Measurements from ENCODE around the gene BCL7A.

BCL7A gene

DNA sequence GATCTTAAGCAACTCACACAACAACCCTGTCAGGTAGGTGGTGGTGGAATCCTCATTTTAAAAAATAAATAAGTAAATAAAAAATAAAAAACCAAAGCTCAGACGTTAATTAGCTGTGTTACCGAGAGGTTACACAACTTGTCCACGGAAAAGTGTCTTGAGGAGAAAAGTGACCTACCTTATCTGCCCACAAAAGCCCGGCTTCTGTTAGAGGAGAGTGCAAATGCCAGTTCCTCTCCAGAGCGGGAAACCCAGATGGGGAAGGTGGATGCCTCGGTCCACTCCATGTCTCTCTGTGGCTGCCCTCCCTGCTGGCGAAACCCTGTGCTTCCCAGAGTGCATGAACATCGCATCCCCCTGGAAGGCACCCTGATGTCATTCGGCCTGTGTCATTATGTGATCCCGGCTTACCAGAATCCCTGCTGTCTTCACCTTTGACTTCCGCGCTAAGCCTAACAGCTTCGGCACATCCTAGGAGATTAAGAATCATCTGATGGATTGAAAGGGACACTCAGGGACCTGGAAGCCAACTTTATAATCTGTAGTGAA, 63.2 kb downstream of the BCL7A start:
- no peak overlapping the region for H3K4me3 ChIP-seq (replicated peaks in 1 of 2; ENCODE audit: low read depth in 2 of 2, low read length in 2 of 2)
- DNase-seq (ENCODE audit: low read depth in 2 of 2), result no peak
- TF ChIP-seq, protein P1, sequence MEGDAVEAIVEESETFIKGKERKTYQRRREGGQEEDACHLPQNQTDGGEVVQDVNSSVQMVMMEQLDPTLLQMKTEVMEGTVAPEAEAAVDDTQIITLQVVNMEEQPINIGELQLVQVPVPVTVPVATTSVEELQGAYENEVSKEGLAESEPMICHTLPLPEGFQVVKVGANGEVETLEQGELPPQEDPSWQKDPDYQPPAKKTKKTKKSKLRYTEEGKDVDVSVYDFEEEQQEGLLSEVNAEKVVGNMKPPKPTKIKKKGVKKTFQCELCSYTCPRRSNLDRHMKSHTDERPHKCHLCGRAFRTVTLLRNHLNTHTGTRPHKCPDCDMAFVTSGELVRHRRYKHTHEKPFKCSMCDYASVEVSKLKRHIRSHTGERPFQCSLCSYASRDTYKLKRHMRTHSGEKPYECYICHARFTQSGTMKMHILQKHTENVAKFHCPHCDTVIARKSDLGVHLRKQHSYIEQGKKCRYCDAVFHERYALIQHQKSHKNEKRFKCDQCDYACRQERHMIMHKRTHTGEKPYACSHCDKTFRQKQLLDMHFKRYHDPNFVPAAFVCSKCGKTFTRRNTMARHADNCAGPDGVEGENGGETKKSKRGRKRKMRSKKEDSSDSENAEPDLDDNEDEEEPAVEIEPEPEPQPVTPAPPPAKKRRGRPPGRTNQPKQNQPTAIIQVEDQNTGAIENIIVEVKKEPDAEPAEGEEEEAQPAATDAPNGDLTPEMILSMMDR (IDR thresholded peaks at IDR 0.05; ENCODE audit: low read depth, low read length), result no peak

DNA sequence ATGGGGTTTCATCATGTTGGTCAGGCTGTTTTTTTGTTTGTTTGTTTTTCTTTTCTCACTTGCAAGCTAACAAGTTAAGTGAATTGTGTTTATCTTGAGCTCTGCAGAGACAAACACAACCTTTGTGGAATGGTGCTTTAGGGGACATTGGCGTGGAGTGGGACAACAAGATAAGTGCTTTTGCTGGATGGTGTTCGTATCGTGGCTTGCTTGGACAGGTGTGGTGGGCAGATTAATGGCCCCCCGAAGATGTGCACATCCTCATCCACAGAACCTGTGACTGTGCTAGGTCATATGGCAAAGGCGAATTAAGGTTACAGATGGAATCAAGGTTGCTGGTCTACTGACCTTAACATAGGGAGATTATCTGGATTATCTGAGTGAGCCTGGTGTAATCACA, 63.9 kb downstream of the BCL7A start:
- TF ChIP-seq, protein P1 (IDR thresholded peaks at IDR 0.05; ENCODE audit: low read depth, low read length), result no peak
- H3K4me3 ChIP-seq (replicated peaks in 1 of 2; ENCODE audit: low read depth in 2 of 2, low read length in 2 of 2), result no peak overlapping the region
- no peak for DNase-seq (ENCODE audit: low read depth in 2 of 2)

- H3K4me3 ChIP-seq (replicated peaks in 1 of 2; ENCODE audit: low read depth in 2 of 2, low read length in 2 of 2), result no peak overlapping the region
- TF ChIP-seq, protein P1 (IDR thresholded peaks at IDR 0.05; ENCODE audit: low read depth, low read length), result no peak
- no peak for DNase-seq (ENCODE audit: low read depth in 2 of 2)
These were observed 64.4 kb downstream of the BCL7A start for GRCh38 chr12:122086116-122086515.

- no peak for DNase-seq (ENCODE audit: low read depth in 2 of 2)
- TF ChIP-seq, protein P1 (IDR thresholded peaks at IDR 0.05; ENCODE audit: low read depth, low read length), result no peak
- H3K4me3 ChIP-seq (replicated peaks in 1 of 2; ENCODE audit: low read depth in 2 of 2, low read length in 2 of 2), result no peak overlapping the region
These were observed 65.1 kb downstream of the BCL7A start for GRCh38 chr12:122086641-122087285.

- H3K4me3 ChIP-seq (replicated peaks in 1 of 2; ENCODE audit: low read depth in 2 of 2, low read length in 2 of 2), result no peak overlapping the region
- TF ChIP-seq, protein P1 (IDR thresholded peaks at IDR 0.05; ENCODE audit: low read depth, low read length), result no peak
- no peak for DNase-seq (ENCODE audit: low read depth in 2 of 2)
These were observed 65.9 kb downstream of the BCL7A start for GRCh38 chr12:122087431-122088178.

DNA sequence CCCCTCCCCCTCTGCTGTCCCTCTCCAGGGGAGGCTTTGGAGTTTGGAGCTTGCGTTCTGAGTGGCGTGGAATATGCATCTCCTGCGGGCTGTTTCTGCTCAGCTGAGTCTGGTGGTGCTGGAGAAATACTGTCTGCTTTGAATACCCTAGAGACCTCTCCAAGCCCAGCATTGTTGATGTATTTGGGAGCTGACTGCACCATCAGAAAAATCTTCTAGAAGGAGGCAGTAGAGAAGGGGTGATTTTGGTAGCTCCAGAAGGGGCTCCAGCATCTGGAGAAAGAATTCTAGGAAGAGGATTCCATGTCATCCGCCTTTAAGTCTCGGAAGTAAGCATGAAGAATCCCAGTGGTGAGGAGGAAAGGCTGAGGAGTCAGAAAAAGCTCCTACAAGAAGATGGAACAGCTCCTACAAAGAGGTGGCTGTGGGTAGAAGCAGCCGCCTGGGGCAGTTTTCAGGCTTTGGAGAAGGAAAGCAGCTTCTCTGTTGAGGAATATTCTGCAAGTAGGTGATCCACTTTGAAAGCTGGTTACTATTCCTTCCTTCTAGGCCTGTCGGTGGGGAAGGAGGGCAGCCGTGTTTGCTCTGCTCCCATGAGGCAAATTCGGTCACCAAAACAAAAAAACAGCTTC, 66.6 kb downstream of the BCL7A start:
- H3K4me3 ChIP-seq (replicated peaks in 1 of 2; ENCODE audit: low read depth in 2 of 2, low read length in 2 of 2), result no peak overlapping the region
- peak; percentile 43 to 61 for DNase-seq (ENCODE audit: low read depth in 2 of 2)
- TF ChIP-seq, protein P1 (IDR thresholded peaks at IDR 0.05; ENCODE audit: low read depth, low read length), result no peak

Data from cardiac fibroblast (primary cell).